Right kidney (tissue), 1 donor: ENCODE measurements around the gene SAMD4B.
"Not testable (repeated sequence)": the region's sequence is repeated elsewhere in the genome, so short reads cannot be mapped to it uniquely, and the experiment has no call there.

Source experiments
- DNase-seq: peaks from one replicate; pipeline ENCODE4 v3.0.0-alpha.2; 2016

The SAMD4B gene

DNA sequence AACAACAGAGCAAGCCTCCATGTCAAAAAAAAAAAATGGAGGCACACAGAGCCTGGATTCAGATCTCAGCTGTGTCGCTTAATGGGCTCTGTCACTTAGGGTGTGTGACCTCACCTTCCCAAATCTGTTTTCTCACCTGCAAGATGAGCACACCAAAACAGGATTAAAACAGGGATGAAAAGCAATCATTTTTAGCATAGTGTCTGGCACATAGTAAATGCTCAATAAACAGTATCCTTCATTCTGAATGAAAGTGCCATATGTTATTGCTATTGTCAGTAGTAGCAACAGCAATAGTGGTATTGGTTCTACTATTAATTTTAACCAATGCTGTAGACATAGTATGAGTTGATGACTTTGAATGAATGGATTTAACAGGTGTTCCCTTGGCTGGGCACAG is 23.3 kb downstream of the SAMD4B start:
- DNase-seq: no peak

DNA sequence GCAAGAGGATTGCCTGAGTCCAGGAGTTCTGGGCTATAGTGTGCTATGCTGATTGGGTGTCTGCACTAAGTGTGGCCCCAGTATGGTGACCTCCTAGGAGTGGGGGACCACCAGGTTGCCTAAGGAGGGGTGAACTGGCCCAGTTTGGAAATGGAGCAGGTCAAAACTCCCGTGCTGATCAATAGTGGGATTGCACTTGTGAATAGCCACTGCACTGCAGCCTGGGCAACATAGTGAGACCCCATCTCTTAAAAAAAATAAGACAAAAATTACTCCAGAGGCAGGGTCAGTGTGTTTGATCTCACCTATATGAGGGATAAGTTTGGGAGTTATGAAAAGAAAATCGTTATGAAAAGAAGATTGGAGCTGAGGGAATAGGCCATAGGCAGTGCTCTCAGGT is 27.0 kb downstream of the SAMD4B start:
- DNase-seq: no peak

DNA sequence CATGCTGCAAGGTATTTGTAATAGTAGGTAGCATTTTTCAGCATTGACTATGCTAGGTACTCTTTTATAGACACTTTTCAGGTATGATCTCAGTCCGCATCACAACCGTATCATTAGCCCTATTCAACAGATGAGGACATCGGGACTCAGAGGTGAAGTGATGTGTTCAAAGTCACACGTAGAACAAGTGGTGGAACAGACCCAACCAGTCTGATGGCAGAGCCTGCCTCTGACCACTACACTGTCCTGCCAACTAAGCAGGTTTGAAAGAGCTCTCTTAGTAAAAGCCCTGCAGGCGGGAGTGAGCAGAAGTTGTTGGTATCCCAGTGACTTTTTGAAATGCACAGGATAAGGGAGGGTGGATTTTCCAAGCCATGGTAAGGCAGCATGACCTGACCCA is 28.5 kb downstream of the SAMD4B start:
- DNase-seq: no peak

DNA sequence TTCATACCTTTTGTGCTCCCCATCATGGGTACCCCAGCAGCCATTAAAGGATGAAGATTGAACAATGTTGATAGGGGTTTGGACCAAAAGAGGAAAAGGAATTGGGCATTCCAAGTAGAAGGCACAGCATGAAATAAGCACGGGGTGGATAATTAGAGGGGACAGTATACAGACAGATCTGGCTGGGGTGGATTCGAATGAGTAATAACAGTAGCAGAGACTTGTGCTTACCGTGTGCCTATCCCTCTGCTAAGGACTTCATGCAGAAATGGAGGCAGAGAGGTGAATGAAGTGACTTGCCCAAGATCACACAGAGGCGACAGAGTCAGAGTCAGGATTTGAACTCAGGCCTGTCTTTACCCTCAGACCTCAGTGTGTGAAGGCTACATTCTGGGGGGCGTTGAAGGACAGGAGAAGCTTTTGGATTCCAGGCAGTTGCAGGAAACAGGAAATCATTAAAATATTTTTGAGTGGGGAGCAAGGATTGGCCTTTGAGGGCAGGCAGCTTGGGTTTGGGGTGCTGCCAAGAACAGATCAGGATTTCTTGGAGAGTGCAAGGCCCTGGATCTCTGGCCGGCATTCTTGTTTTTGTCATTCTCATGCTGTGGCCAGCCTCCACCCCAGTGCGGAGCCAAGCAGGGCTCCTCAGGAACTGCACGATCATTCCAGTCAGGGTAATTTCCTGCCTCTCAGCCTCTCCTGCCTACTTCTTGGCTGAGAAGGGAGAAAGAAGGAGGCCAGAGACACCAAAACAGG is 30.0 kb downstream of the SAMD4B start:
- no peak for DNase-seq

DNA sequence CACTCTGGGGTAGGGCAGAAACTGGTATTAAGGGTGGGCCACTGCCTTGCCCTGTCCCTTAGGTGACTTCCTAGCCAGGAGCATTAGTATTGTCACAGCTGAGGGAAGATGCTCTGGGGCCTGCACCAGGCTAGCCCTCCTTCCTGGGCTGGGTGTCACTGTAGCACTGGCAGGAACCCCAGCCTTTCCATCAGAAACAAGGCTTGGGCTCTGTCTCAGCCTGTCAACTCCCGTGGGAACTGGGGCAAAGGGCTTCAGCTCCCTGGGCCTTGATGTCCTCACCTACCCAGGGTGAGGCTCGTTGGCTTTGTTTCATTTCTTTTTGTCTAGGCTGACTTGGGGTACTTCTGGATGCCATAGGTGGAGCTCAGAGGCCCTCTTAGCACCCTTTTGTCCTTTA is 30.7 kb downstream of the SAMD4B start:
- DNase-seq: no peak

DNA sequence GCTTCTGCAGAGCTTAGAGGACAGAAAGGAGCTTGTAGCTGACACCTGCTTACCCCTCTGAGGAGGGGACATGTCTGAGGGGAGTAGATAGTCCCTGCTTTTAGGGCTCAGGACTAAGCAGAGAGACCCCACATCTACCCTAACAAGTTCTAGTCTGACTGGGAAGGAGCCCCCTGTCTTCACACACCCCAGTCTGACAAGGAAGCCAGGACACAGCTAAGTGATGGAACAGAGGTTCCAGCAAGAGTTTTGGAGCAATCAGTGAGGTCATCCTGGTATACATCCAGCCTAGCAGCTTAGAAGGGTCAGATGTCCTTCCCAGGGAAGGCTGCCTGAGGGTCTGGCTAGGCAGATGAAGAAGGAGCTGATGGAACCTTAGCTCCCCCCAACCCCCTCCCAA is 33.7 kb downstream of the SAMD4B start:
- no peak for DNase-seq

DNA sequence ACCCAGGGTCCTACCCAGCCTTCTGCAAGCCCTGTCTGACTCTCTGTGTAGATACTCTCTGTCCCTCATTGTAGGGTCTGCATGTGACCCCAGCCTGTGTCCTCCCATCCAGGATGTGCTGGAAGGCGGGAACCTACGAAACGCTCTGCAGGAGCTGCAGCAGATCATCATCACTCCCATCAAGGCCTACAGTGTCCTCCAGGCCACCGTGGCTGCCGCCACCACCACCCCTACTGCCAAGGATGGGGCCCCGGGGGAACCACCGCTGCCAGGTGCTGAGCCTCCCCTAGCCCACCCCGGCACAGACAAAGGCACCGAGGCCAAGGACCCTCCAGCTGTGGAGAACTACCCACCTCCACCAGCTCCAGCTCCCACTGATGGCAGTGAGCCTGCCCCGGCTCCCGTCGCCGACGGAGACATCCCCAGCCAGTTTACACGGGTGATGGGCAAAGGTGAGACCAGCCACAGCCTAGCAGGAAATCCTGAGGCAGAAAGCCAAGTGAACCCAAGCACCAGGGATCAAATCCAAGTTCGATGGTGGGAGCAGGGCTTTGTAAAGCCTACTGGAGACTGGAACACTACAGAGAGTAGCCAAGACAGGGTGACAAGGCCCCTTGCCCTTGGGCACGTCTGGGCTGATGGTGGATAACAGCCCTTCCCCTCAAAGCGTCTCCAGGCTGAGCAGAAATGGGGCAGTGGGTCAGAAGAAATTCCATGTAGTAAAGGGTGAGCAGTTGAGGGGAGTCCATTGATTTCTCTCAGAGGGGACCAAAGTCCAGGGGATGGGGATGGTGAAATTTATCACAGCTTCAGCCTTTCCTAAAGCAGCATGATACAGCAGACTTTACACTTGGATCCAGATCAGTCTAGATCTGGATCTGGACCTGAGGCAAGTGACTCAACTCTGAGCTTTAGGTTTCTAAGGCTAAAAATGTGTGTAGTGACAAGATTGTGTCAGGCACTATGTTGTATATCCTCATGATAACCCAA is 35.4 kb downstream of the SAMD4B start:
- no peak for DNase-seq

DNA sequence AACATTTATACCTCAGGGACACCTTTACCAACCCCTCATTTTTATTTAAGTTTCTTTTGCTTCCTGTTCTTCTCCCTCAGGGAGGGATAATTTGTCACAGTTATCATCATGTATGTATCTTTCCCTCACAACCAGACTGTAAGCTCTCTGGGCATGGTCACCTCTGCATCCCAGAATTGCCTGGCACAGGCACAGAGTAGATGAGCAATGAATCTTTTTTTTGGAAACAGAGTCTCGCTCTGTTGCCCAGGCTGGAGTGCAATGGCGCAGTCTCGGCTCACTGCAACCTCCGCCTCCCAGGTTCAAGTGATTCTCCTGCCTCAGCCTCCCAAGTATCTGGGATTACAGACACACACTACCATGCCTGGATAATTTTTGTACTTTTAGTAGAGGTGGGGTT is 37.1 kb downstream of the SAMD4B start:
- DNase-seq: not testable (repeated sequence)

DNA sequence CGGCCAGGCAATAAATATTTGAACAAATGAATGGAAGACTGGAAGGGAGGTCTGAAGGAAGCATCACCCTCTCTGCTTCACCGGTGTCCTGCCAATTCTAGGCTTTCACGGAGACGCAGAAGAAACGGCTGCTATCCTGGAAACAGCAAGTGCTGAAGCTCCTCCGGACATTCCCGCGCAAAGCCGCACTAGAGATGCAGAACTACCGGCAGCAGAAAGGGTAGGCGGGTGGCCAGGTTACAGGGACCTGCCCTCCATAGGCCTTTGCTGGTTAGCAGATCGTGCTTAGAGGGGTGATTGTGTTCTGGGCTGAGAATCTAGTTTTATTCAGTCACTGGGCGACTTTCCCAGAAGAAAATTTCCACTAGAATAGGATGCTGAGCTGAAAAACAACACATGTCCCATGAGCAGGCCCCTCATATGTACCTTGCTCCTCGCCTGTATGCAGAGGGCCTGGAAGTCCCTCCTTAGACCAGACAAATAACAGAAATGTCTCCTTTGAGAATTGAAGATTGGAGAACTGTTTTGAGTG is 37.7 kb downstream of the SAMD4B start:
- DNase-seq: no peak

DNA sequence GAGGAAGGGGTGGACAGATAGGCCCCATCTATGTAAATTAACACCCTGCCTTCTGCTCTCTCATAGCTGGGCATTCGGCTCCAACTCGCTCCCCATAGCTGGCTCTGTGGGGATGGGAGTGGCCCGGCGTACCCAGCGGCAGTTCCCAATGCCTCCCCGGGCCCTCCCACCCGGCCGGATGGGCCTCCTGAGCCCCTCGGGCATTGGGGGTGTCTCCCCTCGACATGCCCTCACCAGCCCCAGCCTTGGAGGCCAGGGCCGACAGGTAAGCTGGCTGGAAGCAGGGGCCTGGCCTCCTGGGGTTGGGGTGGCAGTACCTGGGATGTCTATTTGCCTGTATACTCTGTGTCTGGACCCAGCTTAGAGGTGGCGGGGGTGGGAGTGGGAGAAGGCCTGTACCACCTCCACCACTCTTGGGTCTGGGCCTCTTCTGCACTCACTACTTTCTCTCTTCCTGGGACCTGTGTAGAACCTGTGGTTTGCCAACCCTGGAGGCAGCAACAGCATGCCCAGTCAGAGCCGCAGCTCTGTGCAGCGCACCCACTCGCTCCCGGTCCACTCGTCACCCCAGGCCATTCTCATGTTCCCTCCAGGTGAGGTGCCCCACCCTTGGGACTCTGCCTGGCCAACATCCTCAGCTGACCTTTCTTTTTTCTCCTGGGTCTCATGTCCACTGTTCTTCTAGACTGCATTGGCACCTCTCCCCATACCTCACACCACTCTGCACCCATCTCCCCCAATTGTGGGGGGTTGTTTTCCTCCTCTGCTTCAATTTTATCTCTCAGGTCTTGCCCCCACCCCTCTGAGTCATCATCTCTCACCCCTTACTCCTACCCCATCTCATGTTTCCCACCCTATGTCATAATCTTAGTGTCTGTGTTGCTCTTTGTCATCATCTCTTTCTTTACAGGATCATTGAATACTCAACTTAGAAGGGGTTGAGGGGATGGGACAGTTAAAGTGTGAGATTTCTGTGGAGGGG is 38.6 kb downstream of the SAMD4B start:
- DNase-seq: no peak

DNA sequence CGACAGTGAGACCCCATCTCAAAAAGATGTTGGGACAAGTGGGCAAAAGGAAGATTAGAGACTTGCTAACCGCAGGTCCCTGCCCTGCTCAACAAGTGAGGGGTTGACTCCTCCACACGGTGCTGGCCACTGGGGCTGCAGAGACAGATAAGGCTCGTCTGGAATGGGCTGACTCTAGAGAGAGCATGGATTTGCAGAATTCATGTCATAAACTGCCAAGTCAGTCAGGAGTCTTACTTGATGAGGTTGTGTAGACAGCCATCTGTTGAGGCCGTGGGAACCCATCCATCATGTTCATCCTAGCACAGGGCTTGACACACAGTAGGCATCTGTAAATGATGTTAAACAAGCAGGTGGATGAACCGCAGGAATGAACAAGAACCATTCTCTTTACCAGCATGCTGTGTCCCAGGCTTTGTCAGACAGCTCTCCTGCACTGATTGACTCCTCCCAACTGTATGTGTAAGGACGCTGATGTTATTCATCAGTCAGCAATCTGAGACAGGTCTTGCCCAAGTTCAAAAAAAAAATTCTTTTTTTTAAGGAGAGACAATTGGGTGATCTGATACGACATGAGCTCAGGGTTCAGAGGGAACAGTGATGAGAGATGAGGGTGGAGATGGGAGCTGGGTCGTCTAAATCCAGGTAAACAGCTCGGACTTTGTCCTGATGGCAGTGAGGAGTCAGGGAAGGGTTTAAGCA is 39.8 kb downstream of the SAMD4B start:
- no peak for DNase-seq

DNA sequence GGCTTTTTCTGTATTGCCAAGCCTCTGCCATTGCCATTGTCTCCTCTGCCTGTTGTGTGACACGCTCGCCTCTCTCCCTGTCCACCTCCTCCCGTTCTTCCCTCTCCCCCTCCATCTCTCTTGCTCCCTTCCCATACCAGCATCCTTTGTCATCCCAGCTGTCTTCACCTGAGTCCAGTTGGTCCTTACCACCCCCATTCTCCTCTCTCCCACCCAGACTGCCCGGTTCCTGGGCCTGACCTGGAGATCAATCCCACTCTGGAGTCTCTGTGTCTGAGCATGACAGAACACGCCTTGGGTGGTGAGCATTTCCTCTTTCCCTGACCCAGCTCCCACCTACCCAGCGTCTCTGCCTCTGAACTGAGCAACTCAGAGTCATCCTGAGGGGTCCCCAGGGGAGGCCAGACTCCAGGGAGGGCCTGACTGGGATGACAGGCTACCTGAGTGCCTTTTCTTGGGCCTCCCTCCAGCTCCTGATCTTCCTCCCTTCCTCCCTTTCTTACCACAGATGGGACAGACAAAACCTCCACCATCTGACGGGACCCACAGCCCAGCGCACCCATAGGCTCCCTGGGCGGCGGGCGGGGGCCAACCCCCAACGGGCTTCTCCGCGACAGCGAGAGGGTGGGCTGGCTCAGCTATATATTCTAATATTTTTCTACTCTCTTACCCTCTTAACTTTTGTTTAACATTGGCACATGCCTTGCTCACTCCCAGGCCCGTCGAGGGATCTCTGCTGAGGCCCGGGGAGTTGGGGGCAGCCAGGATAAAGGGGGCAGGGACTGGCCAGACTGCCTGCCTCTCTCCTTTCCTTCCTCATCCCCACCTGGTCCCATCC is 41.0 kb downstream of the SAMD4B start:
- DNase-seq: no peak

DNA sequence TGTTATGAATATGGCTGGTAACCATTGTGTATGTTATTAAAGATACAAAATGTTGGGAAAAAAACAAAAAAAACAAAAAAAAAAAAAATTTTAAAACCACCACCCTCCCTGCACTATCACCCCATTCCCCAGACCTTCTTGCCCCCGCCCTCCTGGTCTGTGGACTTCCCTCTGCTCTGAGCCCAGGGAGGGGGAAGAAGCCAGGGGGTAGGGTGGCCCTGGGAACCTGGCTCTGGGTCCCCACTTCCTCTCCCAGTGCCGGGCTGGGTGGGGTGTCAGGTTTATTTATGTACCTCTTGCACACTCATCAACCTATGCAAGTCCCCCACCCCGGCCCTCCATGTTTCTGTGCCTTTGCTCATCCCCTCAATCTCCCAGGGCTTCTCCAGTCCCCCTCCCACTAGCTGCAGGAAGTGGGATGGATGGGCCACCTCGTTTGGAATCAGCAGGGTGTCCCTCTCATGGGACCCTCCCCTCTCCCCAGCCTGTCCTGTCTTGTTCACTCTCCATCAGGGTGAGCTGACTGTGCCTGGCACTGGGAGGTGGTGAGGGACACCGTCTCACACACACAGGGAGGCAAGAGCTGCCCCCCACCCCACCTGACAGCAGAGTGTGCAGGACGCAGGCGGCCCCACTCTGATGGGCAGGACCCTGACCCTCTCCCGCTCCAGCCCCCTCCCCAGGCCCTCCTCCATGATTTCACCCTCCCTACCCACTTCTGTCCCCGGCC is 42.8 kb downstream of the SAMD4B start:
- DNase-seq: no peak

DNA sequence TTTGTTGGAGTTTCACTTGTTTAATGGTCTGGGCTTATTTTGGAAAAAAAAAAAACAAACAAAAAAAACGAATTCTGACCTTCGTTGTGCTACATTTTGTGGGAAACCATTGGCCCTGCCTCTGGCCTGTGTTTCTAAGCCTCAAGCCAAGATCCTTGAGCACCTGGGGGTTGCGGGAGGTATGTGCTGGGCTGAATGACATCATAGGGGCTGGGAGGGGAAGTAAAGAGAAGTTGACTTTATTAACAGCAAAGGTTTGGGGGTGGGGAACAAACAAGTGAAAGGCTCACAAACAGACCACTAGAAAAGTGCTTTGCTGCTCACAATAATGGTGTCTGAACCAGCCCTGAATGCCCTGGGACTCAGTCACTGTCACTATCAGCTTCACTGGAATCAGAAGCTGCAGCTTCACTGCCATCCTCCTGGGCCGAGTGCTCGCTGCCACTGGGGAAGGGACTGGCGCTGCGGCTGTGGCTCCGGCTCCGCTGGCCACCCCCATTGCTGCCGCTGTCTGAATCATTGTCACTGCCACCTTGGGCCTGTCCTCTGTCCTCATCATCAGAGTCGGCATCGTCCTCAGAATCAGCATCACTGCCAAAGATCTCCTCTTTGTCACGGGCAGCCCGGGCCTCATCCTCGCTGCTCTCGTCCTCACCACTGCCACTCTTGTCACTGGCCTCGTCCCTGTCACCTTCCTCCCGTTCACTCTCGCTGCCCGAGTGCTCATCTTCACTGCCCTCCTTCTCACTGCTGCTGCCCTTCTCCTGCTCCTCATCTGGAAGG is 43.6 kb downstream of the SAMD4B start:
- DNase-seq: no peak

DNA sequence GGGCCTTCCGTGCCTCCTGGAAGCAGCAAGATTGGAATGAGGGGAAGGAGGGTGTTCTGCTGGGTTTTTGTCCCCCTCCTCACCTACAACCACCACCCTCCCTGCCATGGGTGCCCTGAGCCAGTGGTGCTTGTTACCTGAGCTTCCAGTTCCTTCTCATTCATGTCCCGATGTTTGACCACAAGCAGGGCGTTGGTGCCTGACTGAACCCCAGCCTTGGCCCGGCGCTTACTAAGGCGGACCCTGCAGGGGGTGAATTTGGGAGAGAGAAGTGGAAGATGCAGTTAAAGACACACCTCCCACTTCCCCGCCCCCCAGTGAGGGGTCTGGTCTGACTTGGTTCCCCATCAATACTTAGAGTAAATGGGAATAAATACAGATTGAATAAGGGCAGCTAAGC is 44.3 kb downstream of the SAMD4B start:
- no peak for DNase-seq

DNA sequence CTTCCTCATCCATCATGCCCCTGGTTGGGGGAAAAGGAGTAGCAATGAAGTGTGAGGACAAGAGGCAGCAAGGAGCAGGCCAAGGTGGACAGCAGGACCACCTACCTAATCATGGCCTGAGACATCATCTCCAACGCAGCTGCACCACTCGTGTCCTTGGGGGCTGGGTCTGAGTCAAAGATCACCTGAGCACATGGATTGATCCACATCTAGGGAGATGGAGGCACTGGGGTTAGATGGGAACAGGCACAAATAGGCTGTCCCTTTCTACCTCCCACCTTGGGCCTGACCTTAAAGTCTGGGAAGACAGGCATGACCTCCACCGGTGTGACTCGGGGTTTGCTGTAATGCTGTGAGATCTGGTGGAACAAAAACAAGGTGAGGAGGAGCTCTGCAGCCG is 46.4 kb downstream of the SAMD4B start:
- no peak for DNase-seq

DNA sequence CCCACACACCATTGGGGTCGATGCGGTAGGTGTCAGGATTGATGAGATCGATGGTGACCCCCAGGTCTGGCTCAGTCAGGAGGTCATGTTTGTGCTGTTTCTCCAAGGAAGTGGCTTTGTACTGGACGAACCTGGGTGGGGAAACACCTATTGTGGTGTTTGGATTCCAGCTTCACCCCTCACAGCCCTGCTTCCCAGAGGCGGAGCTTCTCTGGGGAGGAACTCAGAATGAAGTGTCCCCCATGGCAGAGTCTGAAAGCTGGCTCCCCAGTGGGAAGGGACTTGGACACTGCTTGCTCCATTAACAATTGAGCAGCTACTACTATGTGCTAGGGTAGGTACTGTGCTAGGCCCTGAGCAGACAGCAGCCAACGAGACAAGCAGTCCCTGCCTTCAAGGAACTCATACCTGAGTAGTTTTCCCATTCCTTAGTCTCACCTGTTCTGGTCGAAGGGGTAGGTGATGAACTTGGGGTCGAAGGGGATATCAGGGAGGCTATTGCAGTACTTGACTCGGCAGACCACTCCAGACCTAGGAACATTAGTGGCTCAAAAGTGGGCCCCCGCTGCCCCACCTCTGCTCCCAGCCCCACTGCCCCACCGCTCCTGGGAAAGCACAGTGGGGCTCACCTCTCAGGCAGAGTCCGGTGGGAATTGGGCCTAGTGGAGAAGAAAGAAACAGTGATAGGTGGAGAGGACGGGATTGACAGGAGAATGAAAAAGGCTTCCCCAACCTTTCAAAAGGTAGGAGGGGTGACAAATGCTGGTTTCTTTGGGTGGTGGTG is 47.6 kb downstream of the SAMD4B start:
- no peak for DNase-seq

DNA sequence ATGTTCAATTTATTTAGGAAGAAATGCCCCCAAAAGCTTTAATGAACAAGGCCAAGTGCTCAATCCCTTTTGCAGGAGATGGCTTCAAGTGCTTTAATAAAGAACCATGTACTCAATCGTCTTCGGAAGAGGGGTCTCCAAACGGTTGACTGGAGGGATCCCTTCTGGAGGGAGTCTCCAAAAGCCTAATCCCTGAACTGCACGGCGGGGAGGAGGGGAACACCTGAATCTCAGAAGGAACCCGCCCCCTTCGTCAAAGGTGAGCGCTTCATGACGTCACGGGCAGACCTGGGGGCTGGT is 48.2 kb downstream of the SAMD4B start:
- DNase-seq: no peak
